A549 treated with DMSO at 1 μM for 4 hours (cell line): Measurements from ENCODE around the gene RAP2B. TPM values are rescaled to one million over a fixed set of nuclear protein-coding genes. Genes with fewer than 3 reads are reported as not detected.

Source experiments
- total RNA-seq: library from RNA; stranded (reverse); fragments of 200-300 nt; extraction: Qiagen RNA extraction; gene quantifications from 5 replicates; pipeline ENCODE4 v1.2.3, GENCODE V29; 2022; ENCODE audit warnings: low read depth

RAP2B gene
- 8.0 to 8.9 TPM (median 8.7 TPM) in 5 replicates for total RNA-seq

DNA sequence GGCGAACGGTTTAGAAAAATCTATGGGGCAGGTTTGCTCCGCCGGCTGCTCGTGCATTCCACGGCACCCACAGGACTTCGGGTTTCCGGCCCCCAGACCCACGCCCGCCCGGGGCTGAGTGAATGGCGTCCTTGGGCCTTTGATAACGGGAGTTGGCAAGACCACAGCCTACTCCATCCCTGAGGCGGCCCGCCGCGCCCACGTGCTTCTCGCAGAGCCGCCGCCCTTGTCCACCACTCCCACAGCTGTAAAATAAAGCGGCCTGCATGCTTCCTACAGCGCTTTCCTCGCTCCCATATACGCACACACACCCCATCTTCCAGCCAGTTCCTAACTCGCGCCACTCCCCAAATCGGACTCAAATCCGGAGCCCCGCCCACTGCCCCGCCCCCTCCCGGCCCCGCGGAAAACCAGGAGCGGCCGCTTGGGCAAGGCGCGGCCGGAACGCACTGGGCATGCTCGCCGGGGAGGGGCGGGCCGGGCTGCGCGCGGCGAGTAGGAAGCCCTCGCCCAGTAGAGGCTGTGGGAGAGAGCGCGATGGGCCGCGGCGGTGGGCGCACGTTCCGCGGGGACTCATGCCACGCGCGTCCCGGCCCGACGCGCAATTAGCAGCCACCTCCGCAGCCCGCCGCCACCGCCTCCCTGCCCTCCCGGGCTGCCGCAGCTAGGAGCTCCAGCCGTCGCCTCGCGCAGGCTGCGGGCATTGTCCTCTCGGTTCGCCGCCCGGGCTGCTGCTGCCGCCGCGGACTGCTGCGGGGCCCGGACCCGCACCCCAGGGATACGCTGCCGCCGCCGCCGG lies at the start of gene RAP2B:
Gene RAP2B (plus strand): TSS at position 513 of the 799 bp plus-strand sequence. CDS start 468 bp downstream, outside the sequence.

